IPS-20b (cell line): ENCODE results near the gene KLK14.

Experiments
- H3K27ac ChIP-seq: one replicate; pipeline ENCODE4 v1.5.1; 2013; ENCODE audit warnings: low read length
- H3K27me3 ChIP-seq: 2 replicates; pipeline ENCODE4 v1.6.1; 2013; ENCODE audit warnings: mild to moderate bottlenecking, low read length, inconsistent platforms; ENCODE audit not compliant: insufficient read depth
- H3K36me3 ChIP-seq: 2 replicates; pipeline ENCODE4 v1.6.1; 2013; ENCODE audit warnings: low read depth, mild to moderate bottlenecking, inconsistent platforms, low read length, moderate library complexity; ENCODE audit not compliant: insufficient read depth
- H3K4me1 ChIP-seq: 2 replicates; pipeline ENCODE4 v1.6.1; 2013; ENCODE audit warnings: mild to moderate bottlenecking, control low read depth, inconsistent platforms, low read length, moderate library complexity; ENCODE audit not compliant: insufficient read depth
- H3K4me3 ChIP-seq: 2 replicates; pipeline ENCODE4 v1.5.1; 2013; ENCODE audit warnings: mild to moderate bottlenecking, low read length, inconsistent platforms
- H3K9ac ChIP-seq: 2 replicates; pipeline ENCODE4 v1.6.1; 2013; ENCODE audit warnings: low read depth, mild to moderate bottlenecking, inconsistent platforms, low read length, moderate library complexity
- H3K9me3 ChIP-seq: 2 replicates; pipeline ENCODE4 v1.6.1; 2013; ENCODE audit warnings: mild to moderate bottlenecking, low read depth, low read length, inconsistent platforms; ENCODE audit not compliant: insufficient read depth

KLK14 gene

GRCh38 chr19:51094696-51095279, 12.1 kb upstream of the KLK14 start:
- no peak overlapping the region for H3K9ac ChIP-seq
- H3K4me3 ChIP-seq = no peak overlapping the region
- H3K36me3 ChIP-seq = no peaks in the 10 kb centered on the region
- H3K9me3 ChIP-seq = no peaks in the 10 kb centered on the region
- peaks cover 4% of the 10 kb centered on the region; the same call in 1 of the 2 replicates for H3K4me1 ChIP-seq
- H3K27ac ChIP-seq = no peak overlapping the region
- no peaks in the 10 kb centered on the region for H3K27me3 ChIP-seq

DNA sequence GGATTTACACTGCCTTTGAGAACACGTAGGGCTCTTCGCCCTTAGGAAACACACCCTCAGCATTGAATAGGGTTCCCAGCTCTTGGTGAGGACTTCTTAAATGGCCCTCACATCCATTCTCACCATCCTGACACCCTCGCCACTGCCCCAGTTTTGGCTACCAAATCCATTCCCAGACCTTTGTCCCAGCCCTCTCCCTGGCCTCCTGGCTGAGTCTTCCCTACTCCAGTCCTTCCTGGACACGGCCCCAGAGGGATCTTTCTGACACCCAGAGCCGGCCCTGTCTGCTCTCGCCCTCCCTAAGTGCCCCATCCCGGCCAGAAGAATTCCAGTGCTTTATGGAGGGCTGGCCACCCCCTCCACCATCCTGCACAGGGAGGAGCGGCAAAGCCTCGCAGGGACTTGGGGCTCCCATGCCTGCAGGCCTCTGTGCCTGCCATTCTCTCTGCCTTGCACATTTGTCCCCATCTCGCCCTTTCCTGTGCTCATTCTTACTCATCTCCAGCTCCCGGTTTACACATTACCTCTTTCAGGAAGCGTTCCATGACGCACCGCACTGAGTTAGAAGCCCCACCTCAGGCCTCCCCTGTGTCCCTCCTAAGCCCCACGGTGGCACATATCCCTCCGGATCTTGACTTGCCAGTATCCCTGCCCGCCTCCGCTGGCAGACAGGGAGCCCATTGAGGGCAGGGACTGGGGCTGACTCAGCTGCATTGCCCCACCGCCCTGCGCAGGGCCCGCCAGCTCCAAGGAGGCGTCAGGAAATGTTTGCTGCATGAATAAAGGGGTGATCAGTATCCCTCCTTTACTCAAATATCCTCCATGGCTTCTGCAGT, 11.0 kb upstream of the KLK14 start:
- Histone ChIP-seq H3K27me3 (no peaks in the 10 kb centered on the region), H3K9me3 (no peaks in the 10 kb centered on the region), H3K27ac (no peak overlapping the region), H3K9ac (no peak overlapping the region), H3K4me3 (no peak overlapping the region), H3K36me3 (no peaks in the 10 kb centered on the region), H3K4me1 (peaks cover 4% of the 10 kb centered on the region; the same call in 1 of the 2 replicates)

DNA sequence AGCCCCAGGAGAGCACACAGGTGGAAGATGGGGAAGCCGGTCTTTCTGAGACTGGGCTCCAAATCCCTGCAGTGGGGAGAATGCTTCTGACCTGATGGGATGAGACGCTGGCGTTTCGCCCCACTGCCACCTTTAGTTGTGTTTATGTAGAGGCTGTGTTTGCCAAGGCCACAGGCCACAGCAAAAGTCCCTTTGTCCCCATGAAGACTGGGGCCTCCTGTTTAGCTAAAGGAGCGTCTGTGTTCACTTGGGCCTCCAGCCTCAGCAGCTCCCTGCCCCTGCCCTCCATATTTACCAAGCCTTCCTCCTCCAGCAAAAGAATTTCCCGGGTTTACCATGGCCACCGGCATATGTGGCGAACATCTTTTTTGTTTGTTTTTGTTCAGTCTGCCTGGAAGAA, 10.4 kb upstream of the KLK14 start:
- Histone ChIP-seq H3K4me3 (no peak overlapping the region), H3K27ac (no peak overlapping the region), H3K27me3 (no peaks in the 10 kb centered on the region), H3K36me3 (no peaks in the 10 kb centered on the region), H3K4me1 (peaks cover 4% of the 10 kb centered on the region; the same call in 1 of the 2 replicates), H3K9me3 (no peaks in the 10 kb centered on the region), H3K9ac (no peak overlapping the region)

DNA sequence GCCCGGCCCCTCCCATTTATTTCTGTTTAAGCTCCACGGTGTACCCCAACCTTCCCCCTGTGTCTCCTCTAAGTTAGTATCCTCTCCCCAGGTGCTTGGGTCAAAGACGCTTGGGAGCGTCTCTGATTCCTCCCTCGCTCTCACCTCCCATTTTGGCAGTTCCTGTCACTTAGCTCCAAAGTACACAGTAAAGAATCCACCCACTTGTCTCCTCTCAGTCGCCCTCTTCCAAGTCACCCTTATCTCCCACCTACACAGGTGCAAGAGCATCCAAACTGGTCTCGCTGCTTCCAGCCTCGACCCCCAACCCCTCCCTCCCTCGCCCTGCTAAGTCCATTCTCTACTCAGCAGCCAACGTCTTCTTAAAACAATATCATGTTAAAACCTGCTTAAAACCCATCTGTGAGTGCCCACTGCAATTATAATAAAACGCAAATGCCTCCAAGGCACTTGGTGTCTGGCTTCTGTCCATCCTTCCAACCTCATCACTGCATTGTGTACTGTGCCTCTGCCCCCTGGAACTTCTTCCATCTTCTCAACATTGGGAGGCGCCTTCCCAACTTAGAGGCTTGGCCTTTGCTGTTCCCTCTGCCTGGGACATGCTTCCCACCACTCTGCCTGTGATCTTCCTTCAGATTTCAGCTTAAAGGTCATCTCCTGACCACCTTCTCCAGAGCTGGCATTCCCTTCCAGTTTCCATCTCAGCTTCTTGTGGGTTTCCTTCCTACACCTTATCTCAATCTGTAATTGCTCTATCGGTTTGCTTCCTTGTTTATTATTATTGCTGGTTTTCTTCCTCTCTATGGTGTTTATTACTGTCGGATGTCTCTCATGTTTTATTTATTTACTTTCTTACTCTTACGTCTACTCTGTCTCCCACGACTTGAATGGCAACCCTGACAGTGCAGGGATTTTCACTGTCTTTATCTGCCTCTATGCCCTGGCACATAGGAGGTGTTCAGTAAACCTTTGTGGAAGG, 9.5 kb upstream of the KLK14 start:
- H3K4me3 ChIP-seq = no peak overlapping the region
- H3K4me1 ChIP-seq = peaks cover 4% of the 10 kb centered on the region; the same call in 1 of the 2 replicates
- H3K9ac ChIP-seq = no peak overlapping the region
- no peaks in the 10 kb centered on the region for H3K9me3 ChIP-seq
- no peaks in the 10 kb centered on the region for H3K27me3 ChIP-seq
- H3K27ac ChIP-seq = no peak overlapping the region
- no peaks in the 10 kb centered on the region for H3K36me3 ChIP-seq

GRCh38 chr19:51091126-51091525, 8.4 kb upstream of the KLK14 start:
- Histone ChIP-seq H3K27ac (no peak overlapping the region), H3K27me3 (no peaks in the 10 kb centered on the region)

GRCh38 chr19:51090471-51090870, 7.8 kb upstream of the KLK14 start:
- Histone ChIP-seq H3K27ac (no peak overlapping the region), H3K27me3 (no peaks in the 10 kb centered on the region)

More at GRCh38 chr19:51091126-51091525, 8.4 kb upstream of the KLK14 start:
- H3K4me3 ChIP-seq = no peak overlapping the region
- no peak overlapping the region for H3K9ac ChIP-seq
- peaks cover 4% of the 10 kb centered on the region; the same call in 1 of the 2 replicates for H3K4me1 ChIP-seq
- H3K9me3 ChIP-seq = no peaks in the 10 kb centered on the region
- H3K36me3 ChIP-seq = no peaks in the 10 kb centered on the region

DNA sequence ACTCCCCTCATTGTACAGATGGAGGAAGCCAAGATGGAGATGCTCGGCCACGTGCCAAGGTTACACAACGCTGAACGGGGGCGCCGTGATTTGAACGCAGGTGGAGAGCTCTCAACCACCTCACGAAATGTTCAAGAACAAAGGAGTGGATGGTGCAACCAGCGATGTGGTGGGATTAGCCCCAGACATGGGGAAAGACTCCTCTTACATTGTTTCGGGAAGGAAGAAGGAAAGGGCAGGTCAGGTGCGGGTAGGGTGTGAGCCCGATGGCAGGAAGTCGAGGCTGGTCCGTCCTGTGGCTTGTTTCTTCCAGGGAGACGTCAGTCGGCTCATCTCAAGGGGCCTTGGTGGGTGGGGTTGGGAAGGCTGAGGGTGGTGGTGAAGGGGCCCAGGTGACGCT, 7.1 kb upstream of the KLK14 start:
- no peak overlapping the region for H3K4me3 ChIP-seq
- H3K9me3 ChIP-seq = no peaks in the 10 kb centered on the region
- no peaks in the 10 kb centered on the region for H3K27me3 ChIP-seq
- no peak overlapping the region for H3K27ac ChIP-seq
- no peaks in the 10 kb centered on the region for H3K36me3 ChIP-seq
- H3K4me1 ChIP-seq = peaks cover 4% of the 10 kb centered on the region; the same call in 1 of the 2 replicates
- H3K9ac ChIP-seq = no peak overlapping the region

More at GRCh38 chr19:51090471-51090870, 7.8 kb upstream of the KLK14 start:
- peaks cover 4% of the 10 kb centered on the region; the same call in 1 of the 2 replicates for H3K4me1 ChIP-seq
- no peak overlapping the region for H3K4me3 ChIP-seq
- no peaks in the 10 kb centered on the region for H3K9me3 ChIP-seq
- H3K36me3 ChIP-seq = no peaks in the 10 kb centered on the region
- H3K9ac ChIP-seq = no peak overlapping the region

- no peak overlapping the region for H3K9ac ChIP-seq
- H3K4me1 ChIP-seq = no peaks in the 10 kb centered on the region
- no peaks in the 10 kb centered on the region for H3K36me3 ChIP-seq
- no peak overlapping the region for H3K4me3 ChIP-seq
- H3K27me3 ChIP-seq = no peaks in the 10 kb centered on the region
- no peak overlapping the region for H3K27ac ChIP-seq
- H3K9me3 ChIP-seq = no peaks in the 10 kb centered on the region
Observed at GRCh38 chr19:51086153-51086850, 3.6 kb upstream of the KLK14 start.

DNA sequence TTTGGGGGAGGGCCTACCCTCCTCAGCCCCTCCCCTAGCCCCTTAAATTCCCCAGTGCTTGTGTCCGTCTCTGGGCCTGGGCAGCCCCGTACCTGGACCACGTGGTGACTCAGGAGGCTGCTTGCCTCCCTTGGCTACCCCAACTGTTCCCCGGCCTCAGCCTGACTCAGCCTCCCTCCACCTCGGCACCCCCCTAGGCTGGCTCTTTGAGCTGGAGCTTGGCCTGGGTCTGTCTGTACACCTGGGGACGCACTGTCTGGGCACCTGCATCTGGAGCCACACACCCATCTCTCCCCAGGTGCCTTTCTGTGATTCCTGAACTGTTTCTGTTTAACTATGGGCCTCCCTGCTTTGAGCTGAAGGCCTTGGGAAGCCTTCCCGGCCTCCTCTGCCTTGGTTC, 1.8 kb upstream of the KLK14 start:
- no peaks in the 10 kb centered on the region for H3K4me1 ChIP-seq
- H3K36me3 ChIP-seq = no peaks in the 10 kb centered on the region
- no peak overlapping the region for H3K4me3 ChIP-seq
- H3K9ac ChIP-seq = no peak overlapping the region
- no peaks in the 10 kb centered on the region for H3K27me3 ChIP-seq
- no peaks in the 10 kb centered on the region for H3K9me3 ChIP-seq
- no peak overlapping the region for H3K27ac ChIP-seq

- no peaks in the 10 kb centered on the region for H3K27me3 ChIP-seq
- no peak overlapping the region for H3K4me3 ChIP-seq
- H3K9me3 ChIP-seq = no peaks in the 10 kb centered on the region
- H3K36me3 ChIP-seq = no peaks in the 10 kb centered on the region
- H3K9ac ChIP-seq = no peak overlapping the region
- H3K4me1 ChIP-seq = no peaks in the 10 kb centered on the region
- H3K27ac ChIP-seq = no peak overlapping the region
Observed at GRCh38 chr19:51083783-51084182, 1.1 kb upstream of the KLK14 start.

DNA sequence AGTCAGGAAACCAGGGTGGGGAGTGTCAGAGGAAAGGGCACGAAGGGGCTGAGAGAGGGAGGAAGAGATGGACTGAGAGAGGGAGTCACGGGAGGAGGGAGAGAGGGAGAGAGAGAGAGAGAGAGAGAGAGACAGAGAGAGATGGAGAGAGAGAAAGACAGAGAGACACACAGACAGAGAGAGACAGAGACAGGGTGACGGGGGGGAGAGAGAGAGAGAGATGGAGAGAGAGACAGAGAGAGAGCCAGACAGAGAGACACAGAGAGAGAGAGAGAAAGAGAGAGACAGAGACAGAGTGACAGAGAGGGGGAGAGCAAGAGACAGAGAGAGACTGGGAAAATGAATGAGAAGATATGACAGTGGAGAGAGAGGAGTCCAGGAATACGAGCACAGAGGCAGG, 494 bp upstream of the KLK14 start:
- Histone ChIP-seq H3K9me3 (no peaks in the 10 kb centered on the region), H3K36me3 (no peaks in the 10 kb centered on the region), H3K4me1 (no peaks in the 10 kb centered on the region), H3K4me3 (no peak overlapping the region), H3K27me3 (no peaks in the 10 kb centered on the region), H3K27ac (no peak overlapping the region), H3K9ac (no peak overlapping the region)
